Measurements from ENCODE around the gene ATP2B2.

ATP2B2 gene

GRCh38 chr3:10510086-10510742, 4.8 kb upstream of the ATP2B2 start:
- DNase-seq: no peak

DNA sequence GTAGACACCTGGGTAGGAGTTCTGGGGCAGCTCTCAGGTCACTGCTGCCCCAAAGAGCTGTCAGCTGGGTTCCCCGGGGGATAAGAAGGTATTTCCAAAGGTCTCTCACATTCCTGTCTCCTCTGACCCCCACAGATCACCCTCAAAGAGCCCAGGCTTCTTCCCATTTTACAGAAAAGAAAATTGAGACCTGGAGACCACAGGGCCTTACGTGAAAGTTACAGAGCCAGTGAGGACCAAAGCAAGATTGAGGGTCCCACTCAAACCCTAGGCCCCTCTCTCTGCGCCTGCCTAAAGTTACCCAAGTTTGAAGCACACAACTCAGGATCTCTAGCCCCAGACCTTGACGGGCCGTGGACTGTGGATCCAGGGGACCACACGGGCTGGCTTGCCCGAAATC, 3.9 kb upstream of the ATP2B2 start:
- no peak for DNase-seq

DNA sequence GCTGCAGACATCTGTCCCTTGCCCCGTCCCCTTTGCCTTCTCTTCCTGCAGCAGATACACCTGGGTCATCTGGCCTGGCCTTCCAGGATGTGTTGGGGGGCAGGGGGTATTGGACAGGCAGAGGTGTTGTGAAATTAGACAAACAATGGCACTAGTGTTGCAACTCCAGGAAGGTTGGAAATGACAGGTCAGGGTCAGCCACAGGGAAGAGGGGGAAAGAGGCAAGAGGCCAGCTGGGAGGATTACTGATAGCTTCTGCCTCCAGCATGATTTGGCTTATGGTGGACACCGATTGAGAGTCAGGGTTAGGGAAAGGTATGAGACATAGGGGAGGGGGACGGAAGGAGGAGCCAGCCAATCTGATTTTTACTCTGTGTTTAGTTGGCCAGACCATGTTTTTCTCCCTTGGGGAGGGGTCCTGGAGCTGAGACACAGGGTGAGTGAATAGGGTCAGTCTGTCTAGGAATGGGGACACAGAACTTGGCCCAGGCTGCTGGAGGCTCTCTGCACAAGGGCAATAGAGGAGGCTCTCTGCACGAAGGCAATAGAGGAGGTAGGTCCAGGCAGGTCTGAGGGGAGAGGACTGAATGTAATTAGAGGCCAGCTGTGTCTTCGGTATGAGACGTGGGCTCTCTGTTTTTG, 3.4 kb upstream of the ATP2B2 start:
- no peak for DNase-seq

DNA sequence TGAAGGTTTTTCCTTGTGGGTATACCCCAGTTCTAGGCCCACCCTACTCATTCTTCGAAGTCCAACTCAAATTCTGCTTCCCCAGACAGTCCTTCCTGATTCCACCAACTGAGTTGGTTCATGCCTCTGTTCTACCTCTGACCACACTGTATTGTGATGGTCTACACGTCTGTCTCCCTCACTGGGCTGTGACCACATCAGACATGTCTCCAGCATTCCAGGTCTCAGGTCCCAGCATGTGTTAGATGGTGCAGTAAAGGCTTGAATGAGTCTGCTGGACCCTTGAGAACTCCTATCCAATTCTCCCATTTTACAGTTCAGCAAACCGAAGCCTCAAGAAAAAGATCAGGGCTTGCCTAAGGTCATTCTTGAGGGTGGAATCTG, 2.8 kb upstream of the ATP2B2 start:
- DNase-seq: no peak

DNA sequence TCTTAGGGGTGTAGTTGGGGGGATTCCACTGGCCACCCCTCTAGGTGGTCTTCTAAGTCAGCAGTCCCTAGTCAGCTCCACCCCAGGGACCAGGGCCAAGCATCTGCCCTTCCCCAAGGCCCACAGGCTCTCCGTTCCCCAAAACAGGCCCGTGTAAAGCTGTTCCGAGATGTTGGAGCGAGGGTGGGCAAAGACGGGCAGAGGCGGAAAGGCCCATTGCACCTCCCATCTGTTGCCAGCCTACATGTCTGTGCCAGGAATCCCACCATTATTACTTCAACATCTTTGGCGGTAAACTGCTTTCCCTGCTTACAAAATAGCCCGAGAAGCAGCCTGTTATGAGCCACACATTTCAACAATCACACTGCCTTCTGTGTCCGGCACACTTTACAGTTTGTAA, 1.9 kb upstream of the ATP2B2 start:
- DNase-seq: no peak

- no peak for DNase-seq
Measured at GRCh38 chr3:10506696-10507095, 1.3 kb upstream of the ATP2B2 start.

DNA sequence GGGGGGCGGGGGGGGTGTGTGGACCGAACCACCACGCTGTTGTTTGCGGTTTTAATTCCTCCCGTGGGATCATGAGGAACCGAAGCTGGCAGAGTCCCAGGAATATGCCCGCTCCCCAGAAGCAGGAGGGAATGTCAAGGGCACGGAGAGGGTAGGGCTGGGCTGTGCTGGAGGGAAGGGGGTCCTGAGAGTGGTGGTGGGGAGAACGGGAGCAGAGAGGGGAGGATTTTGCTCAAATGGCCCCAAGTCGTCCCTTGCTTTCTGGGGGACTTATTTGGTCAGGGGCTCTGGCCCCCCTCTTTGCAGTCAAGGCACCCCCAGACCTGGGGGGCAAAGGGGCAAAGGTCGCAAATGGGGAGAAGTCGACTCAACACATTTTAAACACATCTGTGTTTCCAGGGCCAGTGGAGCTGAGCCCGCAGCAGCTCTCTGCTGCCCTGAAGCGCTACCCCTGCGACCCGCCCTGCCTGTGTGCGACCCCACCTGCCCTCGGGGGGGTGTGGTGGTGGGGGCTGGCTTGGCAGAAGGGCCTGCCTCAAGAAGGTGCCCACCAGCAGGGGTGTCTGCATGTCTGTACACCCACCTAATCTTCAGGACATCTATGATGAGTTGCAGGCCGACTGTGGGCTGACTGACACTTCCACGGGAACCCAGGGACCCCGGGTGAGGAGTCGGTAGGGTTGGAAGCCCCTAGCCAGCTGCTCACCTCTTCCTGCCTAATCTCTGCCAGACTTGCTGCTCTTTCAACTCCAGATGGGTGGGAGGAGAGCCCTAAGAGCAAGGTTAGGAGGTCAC, 602 bp upstream of the ATP2B2 start:
- no peak for DNase-seq

DNA sequence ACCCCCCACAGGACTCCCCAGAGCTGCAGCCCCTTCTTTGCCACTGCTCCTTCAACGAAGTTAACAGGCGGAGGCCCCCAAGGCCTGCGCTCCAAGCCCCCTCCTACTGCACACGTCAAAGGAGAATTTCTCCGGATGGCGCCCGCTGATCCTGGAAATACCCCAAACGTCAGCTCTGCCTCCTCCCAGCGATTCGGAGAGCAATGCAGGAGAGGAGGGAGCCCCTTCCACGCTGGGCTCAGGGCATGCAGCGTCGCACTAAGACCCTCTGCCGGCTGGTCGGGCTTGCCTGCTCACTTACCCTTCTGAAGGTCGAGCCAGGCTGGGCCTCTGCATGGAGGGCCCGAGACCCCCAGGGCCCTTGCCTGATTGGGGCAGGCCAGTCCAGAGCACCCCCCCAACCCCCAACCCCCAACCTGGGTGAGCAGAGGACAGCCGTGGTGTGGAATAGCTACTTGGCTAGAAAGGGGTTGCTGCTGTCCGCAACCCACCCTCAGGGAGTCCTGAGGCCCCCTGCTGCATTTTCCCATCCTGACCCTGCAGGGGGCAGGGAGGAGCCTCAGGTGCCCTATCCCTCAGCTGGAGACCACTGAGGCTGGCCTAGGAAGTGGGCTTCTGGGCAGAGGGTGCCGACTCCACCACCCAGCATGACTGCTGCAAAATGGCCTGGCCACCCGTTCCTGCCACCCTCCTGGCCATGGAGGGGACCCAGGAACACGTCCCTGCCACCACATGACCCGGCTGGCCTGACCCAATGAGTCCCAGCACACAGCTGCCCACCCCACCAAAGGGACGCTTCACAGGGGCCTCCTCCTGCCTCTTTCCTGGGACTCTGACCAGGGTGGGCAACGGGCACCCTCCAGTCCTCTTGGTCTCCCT, 976 bp downstream of the ATP2B2 start:
- no peak for DNase-seq

DNA sequence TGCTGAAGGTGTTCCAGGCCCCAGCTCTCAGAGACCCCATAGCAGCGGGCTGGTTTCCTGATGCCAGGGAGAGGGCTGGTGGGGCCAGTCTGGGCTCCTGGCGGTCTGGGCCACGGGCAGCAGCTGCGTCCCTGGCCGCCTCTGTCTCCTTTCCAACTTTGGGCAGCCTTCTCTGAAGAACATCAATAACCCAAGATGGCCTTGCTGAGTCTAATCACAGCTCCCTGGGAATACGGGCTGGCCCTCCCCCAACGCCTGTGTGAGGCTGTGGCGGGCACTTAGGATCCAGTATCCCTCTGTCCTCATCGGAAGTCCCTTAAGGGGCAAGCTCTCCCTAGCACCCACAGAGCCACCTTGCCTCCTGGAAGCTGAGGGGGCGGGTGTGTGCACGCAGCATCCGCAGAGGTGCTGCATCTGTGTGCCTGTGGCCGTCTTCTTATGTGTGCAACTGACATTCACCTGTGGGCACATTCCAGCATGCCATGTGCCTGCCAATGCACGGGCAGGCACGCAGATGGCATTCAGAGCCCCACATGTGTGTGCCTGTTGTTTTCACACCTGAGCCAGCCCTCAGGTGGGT, 2.1 kb downstream of the ATP2B2 start:
- DNase-seq: no peak

DNA sequence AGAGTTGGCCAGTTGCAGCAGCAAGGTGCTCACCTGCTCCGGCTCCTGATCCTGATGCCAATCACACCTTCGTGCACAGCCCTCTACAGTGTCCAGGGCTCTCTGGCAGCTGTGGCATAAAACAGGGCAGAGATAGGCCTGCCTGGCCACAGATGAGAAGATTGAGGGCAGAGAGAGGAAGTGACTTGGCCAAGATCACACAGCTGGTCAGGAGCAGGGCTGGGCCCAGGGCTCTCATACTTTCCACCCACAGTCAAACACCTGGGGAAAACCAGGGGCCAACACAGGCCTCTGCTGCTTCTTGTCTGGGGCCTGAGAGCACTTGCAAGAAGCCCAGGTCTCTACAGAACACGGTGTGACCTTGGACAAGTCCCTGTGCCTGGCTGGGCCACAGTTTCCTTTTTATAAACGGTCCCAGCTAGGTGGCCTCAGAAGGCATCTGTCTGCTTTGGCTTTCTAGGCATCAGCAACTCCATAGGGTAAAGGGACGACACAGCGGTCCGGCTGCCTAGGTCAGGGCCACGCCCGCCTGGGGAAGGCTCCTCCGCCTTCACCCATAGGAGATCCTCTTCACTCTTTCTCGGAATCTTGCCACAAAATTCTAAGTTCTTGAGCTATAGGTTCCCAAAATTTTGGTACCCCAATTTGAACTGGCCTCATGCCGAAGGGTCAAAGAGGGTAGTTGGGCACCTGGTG, 3.1 kb downstream of the ATP2B2 start:
- DNase-seq: no peak

- DNase-seq: no peak
Measured at GRCh38 chr3:10501664-10502052, 3.7 kb downstream of the ATP2B2 start.

DNA sequence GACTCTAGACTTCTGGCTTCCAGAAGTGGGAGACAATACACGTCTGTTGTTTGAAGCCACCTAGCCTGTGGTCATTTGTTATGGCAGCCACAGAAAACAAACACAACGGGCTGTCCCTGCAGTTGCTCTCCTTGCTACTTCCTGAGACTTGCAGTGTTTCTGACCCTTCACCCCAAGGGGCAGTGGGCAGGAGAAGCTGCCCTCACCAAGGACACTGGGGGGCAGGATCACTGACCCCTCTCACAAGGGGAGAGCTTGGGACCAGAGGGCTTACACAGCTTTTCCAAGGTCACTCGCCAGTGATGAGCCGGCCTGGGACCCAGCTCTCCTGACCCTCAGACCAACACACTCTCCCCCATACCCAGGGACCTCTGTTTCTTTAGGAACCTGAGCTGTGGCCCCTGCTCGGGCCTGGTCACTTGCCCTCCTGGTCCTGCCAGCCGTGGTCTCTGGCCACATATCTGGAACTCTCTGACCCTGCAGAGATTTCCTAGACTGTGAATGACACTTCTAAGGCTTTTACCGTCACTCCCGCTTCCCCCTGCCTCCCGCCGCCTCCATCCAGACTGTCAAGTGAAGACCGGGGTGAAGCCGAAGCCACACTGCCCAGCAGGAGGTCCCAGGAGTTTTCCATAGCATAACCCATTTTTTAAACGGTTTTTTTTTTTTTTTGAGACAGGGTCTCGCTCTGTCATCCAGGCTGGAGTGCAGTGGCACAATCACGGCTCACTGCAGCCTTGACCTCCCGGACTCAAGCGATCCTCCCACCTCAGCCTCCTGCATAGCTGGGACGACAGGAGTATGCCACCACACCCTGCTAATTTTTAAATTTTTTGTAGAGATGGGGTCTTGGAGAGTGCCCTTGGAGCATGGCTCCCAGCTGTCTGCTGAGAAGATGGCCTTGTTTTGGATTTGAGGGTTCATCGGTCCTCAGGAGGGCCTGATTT, 4.4 kb downstream of the ATP2B2 start:
- DNase-seq: no peak

DNA sequence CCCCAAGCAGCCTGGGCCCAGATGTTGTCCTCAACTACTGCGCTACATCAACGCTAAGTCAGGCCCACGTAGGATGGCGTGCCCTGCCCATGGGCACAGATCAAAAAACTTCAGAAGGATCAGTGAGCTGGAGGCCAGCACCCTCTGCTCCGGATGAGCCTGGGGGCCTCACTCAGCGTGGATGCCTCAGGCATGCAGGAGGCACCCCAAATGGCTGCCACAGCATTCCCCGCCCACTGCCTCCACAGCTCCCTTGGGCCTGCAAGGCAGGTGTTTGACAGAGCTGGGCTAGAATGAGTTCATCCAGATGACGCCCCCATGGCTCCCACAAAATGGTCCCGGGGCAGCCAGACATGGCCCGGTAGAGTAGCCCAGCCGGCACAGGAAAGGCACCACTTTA, 7.1 kb downstream of the ATP2B2 start:
- DNase-seq: no peak

- no peak for DNase-seq
Measured at GRCh38 chr3:10497439-10497838, 7.9 kb downstream of the ATP2B2 start.

DNA sequence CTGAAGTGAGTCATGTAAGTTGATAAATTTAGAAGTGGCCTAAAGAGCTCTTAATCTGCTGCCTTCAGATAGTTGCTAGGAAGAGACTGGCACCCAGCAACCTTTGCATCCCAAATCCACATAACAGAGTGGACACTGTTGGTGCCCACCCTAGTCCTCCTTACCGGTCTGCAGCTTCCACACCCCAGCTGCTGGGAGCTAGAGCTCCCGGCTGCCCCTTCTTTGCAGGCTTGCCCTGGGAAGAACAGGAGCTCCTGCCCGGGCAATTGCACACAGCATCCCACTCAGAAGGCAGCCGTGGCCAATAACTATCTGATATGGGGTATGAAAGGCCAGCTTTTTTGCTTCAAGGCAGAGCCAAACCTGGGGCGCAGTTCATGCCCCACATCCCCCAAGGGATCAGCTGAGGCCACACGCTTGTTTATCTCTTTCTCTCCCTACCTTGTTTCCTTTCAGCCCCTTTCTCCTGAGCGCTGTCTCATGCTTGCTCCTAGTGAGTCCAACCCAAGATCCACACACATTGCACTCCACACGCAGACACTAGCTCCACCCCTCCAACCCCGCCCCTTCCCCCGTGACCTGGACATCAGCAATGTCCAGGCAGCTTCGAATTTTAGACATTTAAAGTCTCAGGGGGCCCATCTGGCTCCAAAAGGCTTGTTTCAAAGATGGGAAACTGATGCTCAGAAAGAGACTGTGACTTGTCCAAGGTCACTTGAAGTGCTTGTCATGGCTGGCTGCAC, 9.1 kb downstream of the ATP2B2 start:
- DNase-seq: no peak

DNA sequence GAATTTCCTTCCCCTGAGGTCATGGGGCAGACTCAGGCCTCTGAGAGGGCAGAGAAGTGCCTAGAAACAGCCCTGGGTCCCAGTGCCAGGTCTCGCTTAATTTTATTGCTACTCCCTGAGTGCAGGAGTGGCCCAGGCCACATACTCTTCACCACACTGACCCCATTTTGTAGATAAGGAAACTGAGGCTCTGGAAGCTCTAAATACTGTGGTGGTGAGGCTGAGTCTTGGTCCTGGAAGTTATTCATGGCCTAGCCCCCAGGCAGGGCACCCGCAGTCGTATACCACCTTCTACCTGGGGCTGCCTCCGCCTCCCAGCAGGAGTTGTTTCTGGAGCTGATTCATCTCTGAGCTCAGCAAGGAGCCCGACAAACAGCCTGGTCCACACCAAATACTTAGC, 9.8 kb downstream of the ATP2B2 start:
- DNase-seq: no peak

GRCh38 chr3:10495003-10495402, 10.4 kb downstream of the ATP2B2 start:
- DNase-seq: no peak

DNA sequence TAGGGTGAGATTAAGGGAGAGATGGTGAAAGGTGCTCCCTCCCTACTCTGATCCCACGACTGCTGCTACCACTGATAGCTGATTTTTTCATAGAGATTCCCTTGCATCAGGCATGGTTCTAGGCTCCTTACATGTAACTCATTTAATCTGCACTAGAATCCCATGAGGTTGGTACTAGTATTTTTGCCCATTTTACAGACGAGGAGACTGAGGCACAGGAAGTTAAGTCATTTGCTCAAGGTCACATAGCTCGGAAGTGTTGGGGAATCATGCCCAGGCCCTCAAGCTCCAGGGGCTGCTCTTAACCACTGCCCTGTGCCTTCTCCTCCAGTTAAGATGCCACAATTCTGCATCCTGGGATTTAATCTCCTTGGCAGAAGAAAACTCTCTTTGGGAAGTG, 11.2 kb downstream of the ATP2B2 start:
- no peak for DNase-seq

GRCh38 chr3:10493202-10493589, 12.2 kb downstream of the ATP2B2 start:
- no peak for DNase-seq
